Glutamatergic neuron (in vitro differentiated cells): Measurements from ENCODE around the gene SHB. TPM values are rescaled to one million over a fixed set of nuclear protein-coding genes. Genes with fewer than 3 reads are reported as not detected.

Source experiments
- DNase-seq: peaks from one replicate; pipeline ENCODE4 v3.0.0; 2022
- H3K27ac Mint-ChIP-seq: one replicate; pipeline ENCODE4 v1.8.0; 2020; ENCODE audit warnings: mild to moderate bottlenecking, mixed read lengths, inconsistent platforms; ENCODE audit not compliant: unreplicated experiment
- H3K27me3 Mint-ChIP-seq: one replicate; pipeline ENCODE4 v1.8.0; 2020; ENCODE audit warnings: mild to moderate bottlenecking, moderate library complexity, mixed read lengths, inconsistent platforms; ENCODE audit not compliant: unreplicated experiment
- H3K36me3 Mint-ChIP-seq: one replicate; pipeline ENCODE4 v1.8.0; 2020; ENCODE audit warnings: mild to moderate bottlenecking, mixed read lengths, inconsistent platforms; ENCODE audit not compliant: unreplicated experiment
- H3K4me1 Mint-ChIP-seq: one replicate; pipeline ENCODE4 v1.8.0; 2020; ENCODE audit warnings: mild to moderate bottlenecking, low read depth, mixed read lengths, inconsistent platforms; ENCODE audit not compliant: unreplicated experiment
- H3K4me3 Mint-ChIP-seq: one replicate; pipeline ENCODE4 v1.8.0; 2020; ENCODE audit warnings: mild to moderate bottlenecking, mixed read lengths, inconsistent platforms; ENCODE audit not compliant: unreplicated experiment
- H3K9me3 Mint-ChIP-seq: one replicate; pipeline ENCODE4 v1.8.0; 2020; ENCODE audit warnings: mild to moderate bottlenecking, moderate library complexity, mixed read lengths, inconsistent platforms; ENCODE audit not compliant: unreplicated experiment
- total RNA-seq: library from RNA; stranded (reverse); fragmentation: NEBNext Ultra II Directional; extraction: Animal tissue kit (Norgen Biotek cat#: 25700); gene quantifications from one replicate; pipeline ENCODE4 v1.2.1, GENCODE V29; 2021; ENCODE audit not compliant: unreplicated experiment
- TF ChIP-seq, protein P1 (sequence below): fragments of 200-600 bp; sonication (generic); IDR thresholded peaks from one replicate; pipeline ENCODE4 v1.5.0; 2021; ENCODE audit not compliant: partially characterized antibody, unreplicated experiment

The SHB gene
- total RNA-seq, 1 donor from 2014 or later, result 31.7 TPM

DNA sequence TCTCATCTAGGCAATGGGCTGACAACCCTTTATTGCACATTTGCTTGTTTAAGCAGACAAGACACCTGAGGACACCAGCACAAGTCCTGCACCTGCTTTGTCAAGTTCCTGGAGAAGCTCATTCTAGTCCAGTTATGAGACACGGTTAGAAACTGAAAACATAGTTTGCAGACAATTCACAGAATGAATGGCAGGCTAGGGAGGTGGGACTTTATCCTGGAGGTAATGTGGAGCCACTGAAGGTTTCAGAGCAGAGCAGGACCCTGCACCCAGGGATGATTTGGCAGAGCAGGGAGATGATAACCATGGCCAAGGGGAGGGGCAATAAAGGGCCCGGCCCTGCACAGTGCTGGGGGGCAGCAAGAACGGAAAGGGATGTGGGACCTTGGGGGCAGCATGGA, 114.4 kb downstream of the SHB start:
- H3K36me3 Mint-ChIP-seq, result peaks cover 26% of the 10 kb centered on the region
- H3K9me3 Mint-ChIP-seq, result peaks cover 10% of the 10 kb centered on the region

DNA sequence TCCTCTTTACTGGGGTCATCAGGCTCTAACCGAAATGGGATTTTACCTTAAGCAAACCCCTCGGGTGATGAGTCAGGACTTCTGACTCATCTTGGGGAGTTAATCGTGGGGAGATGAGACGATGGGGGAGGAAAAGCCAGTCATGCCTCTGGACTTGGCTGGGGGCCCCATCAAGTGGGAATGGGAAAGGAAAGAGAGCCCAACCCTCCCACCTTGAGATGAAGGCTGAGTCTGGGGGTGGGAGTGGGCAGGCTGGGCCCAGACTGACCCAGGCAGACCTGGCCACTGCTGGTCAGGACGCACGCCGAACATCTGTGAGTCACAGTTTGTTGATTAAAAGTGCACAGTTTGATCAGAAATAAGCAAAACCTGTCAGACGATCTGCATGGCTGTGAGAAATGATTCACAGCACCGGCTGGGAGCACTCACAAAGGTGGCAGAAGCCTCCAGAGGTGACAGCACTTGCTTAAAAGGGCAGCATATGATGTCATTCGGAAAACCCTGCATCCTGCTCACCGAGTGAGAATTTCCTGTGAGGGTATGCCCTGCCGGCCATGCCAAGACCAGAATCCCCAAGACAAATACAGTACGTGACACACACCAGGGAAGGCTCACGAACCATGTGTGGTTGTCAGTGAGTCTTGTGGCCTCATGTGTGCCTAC, 115.1 kb downstream of the SHB start:
- Mint-ChIP-seq H3K36me3 (peaks cover 26% of the 10 kb centered on the region), H3K9me3 (peaks cover 10% of the 10 kb centered on the region), H3K4me3 (no peak overlapping the region), H3K27ac (no peak overlapping the region), H3K27me3 (peaks cover 6% of the 10 kb centered on the region), H3K4me1 (peaks cover 19% of the 10 kb centered on the region)
- TF ChIP-seq, protein P1, sequence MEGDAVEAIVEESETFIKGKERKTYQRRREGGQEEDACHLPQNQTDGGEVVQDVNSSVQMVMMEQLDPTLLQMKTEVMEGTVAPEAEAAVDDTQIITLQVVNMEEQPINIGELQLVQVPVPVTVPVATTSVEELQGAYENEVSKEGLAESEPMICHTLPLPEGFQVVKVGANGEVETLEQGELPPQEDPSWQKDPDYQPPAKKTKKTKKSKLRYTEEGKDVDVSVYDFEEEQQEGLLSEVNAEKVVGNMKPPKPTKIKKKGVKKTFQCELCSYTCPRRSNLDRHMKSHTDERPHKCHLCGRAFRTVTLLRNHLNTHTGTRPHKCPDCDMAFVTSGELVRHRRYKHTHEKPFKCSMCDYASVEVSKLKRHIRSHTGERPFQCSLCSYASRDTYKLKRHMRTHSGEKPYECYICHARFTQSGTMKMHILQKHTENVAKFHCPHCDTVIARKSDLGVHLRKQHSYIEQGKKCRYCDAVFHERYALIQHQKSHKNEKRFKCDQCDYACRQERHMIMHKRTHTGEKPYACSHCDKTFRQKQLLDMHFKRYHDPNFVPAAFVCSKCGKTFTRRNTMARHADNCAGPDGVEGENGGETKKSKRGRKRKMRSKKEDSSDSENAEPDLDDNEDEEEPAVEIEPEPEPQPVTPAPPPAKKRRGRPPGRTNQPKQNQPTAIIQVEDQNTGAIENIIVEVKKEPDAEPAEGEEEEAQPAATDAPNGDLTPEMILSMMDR, result no peak
- no peak for DNase-seq

More for the DNA sequence above, 114.4 kb downstream of the SHB start:
- Mint-ChIP-seq H3K4me1 (peaks cover 19% of the 10 kb centered on the region), H3K27ac (no peak overlapping the region), H3K27me3 (peaks cover 6% of the 10 kb centered on the region), H3K4me3 (no peak overlapping the region)
- DNase-seq, result no peak
- TF ChIP-seq, protein P1, result no peak

DNA sequence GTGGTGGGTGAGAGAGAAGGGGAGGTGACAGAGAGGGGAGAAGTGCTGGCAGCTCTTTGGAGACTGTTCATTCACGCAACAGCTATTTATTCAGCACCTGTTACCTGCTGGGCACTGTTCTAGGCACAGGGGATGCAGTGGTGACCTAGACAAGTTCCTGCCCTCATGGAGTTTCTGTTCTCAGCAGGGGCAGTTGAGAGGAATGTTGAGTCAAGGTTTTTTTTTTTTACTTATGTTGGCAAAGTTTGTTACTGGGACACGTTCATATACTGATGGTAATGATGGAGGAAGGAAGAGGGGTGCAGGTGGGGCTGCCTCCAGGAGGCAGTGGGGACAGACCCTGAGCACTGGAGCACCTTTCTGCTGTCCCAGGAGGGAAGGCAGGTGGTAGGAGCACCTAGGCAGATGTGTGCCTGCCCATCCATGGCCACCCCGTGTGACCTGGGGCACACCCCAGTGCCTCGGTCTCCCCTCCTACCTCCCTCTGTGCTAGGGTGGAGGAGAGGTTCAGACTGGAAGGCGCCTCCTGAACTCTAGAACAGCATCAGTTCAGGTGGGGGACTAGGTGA, 115.7 kb downstream of the SHB start:
- TF ChIP-seq, protein P1, result no peak
- Mint-ChIP-seq H3K4me1 (peaks cover 17% of the 10 kb centered on the region), H3K27ac (no peak overlapping the region), H3K4me3 (no peak overlapping the region), H3K36me3 (peaks cover 26% of the 10 kb centered on the region), H3K9me3 (peaks cover 10% of the 10 kb centered on the region), H3K27me3 (peaks cover 6% of the 10 kb centered on the region)
- no peak for DNase-seq

DNA sequence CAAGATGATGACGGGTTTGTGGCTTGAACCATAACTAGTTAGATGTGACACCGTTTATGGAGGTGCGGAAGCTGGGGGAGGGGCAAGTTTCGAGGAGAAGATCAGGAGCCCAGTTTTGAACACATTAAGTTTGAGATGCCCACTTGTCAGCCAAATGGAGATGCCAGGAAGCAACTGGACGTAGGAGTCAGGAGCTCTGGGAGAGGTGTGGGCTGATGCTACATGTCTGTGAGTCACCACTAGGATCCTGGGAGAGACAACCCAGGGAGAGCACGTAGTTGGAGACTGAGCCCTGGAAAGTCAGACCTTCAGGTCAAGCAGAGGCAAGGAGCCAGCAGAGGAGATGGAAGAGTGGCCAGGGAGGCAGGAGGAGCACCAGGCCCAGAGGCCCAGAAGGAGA, 116.3 kb downstream of the SHB start:
- Mint-ChIP-seq H3K27me3 (peaks cover 3% of the 10 kb centered on the region), H3K36me3 (peaks cover 26% of the 10 kb centered on the region), H3K27ac (no peak overlapping the region)

More for the DNA sequence above, 116.3 kb downstream of the SHB start:
- no peak for DNase-seq
- H3K4me3 Mint-ChIP-seq, result no peak overlapping the region
- H3K9me3 Mint-ChIP-seq, result peaks cover 7% of the 10 kb centered on the region
- TF ChIP-seq, protein P1, result no peak
- peaks cover 20% of the 10 kb centered on the region for H3K4me1 Mint-ChIP-seq
